ENCODE data around the gene PKMYT1.

Gene PKMYT1

DNA sequence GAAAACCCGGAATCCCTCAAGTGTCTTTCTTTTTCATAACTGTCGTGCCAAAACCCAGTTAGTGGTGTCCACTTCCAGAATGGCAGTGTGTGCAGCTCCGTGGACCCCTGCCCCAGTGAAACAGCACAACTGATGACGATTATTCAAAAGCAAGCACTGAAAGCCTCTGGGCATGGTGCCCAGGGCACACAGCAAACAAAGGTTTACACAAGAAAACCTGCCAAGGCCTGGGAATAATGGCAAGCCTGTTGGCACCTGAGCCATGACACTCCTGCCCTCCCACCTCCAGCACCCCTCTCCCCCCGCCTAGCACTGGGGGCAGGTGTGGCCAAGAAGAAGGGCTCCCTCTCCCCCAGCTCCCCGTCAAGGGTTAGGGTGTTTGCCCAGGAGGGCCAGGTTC is 2.8 kb downstream of the PKMYT1 start:
- H3K27me3 ChIP-seq: no peaks in the 10 kb centered on the region
- no peaks in the 10 kb centered on the region for H3K9me3 ChIP-seq
- no peak overlapping the region for H3K4me3 ChIP-seq (ENCODE audit: low read depth in 1 of 2, low read length in 1 of 2)
- H3K36me3 ChIP-seq: peaks cover 18% of the 10 kb centered on the region
- TF ChIP-seq, protein P1, sequence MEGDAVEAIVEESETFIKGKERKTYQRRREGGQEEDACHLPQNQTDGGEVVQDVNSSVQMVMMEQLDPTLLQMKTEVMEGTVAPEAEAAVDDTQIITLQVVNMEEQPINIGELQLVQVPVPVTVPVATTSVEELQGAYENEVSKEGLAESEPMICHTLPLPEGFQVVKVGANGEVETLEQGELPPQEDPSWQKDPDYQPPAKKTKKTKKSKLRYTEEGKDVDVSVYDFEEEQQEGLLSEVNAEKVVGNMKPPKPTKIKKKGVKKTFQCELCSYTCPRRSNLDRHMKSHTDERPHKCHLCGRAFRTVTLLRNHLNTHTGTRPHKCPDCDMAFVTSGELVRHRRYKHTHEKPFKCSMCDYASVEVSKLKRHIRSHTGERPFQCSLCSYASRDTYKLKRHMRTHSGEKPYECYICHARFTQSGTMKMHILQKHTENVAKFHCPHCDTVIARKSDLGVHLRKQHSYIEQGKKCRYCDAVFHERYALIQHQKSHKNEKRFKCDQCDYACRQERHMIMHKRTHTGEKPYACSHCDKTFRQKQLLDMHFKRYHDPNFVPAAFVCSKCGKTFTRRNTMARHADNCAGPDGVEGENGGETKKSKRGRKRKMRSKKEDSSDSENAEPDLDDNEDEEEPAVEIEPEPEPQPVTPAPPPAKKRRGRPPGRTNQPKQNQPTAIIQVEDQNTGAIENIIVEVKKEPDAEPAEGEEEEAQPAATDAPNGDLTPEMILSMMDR (IDR thresholded peaks at IDR 0.05): no peak
- no peak overlapping the region for H3K27ac ChIP-seq
- peaks cover 17 to 19% of the 10 kb centered on the region in 2 experiments for H3K4me1 ChIP-seq (ENCODE audit: control insufficient read depth in 1 of 2, insufficient read depth in 1 of 2, low read depth in 1 of 2, low read length in 1 of 2)

DNA sequence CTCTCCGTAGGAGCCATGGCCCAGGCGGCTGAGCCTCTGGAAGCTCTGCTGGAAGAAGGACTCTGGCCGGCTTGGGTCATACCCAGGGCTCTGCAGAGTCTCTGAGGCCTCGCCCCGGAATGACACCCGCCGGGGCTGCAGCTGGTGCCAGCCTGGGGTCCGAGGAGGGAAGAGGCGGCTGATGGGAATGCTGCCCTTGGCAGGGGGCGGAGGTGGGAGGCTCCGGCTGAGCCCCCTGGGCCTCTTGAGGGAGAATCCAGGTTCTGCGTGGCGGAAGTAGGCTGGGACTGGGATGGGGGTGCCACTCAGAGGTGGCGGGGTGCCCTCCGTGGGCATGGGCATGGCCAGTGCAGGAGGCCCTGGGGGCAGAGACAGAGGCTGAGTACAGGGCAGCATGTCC is 3.6 kb downstream of the PKMYT1 start:
- TF ChIP-seq, protein P1 (IDR thresholded peaks at IDR 0.05): no peak
- Histone ChIP-seq H3K4me1 (ENCODE audit: control insufficient read depth in 1 of 2, insufficient read depth in 1 of 2, low read depth in 1 of 2, low read length in 1 of 2) (peaks cover 17 to 19% of the 10 kb centered on the region in 2 experiments), H3K36me3 (peaks cover 18% of the 10 kb centered on the region), H3K27ac (no peak overlapping the region), H3K4me3 (ENCODE audit: low read depth in 1 of 2, low read length in 1 of 2) (no peak overlapping the region), H3K27me3 (no peaks in the 10 kb centered on the region), H3K9me3 (no peaks in the 10 kb centered on the region)

DNA sequence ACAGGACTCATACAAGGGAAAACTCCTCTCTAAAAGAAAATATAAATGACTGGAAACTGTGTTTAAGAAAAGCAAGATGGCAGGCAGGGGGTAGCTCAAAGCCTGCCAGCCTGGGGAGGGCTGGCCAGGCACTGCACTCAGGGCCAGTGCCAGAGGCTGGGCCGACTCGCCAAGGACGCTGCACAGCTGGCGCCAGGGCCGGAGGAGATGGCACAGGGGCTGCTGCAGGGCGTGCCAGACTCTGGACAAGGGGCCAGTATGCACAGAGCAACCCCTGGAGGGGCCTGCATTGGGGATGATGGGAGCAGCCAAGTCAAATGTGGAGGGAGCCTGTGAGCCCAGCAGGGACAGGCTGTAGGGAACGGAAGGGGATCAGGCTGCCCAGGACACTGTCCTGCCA is 4.0 kb downstream of the PKMYT1 start:
- H3K27ac ChIP-seq: no peak overlapping the region
- peaks cover 17 to 19% of the 10 kb centered on the region in 2 experiments for H3K4me1 ChIP-seq (ENCODE audit: control insufficient read depth in 1 of 2, insufficient read depth in 1 of 2, low read depth in 1 of 2, low read length in 1 of 2)
- TF ChIP-seq, protein P1 (IDR thresholded peaks at IDR 0.05): no peak
- no peaks in the 10 kb centered on the region for H3K27me3 ChIP-seq
- H3K36me3 ChIP-seq: peaks cover 18% of the 10 kb centered on the region
- no peaks in the 10 kb centered on the region for H3K9me3 ChIP-seq
- no peak overlapping the region for H3K4me3 ChIP-seq (ENCODE audit: low read depth in 1 of 2, low read length in 1 of 2)

DNA sequence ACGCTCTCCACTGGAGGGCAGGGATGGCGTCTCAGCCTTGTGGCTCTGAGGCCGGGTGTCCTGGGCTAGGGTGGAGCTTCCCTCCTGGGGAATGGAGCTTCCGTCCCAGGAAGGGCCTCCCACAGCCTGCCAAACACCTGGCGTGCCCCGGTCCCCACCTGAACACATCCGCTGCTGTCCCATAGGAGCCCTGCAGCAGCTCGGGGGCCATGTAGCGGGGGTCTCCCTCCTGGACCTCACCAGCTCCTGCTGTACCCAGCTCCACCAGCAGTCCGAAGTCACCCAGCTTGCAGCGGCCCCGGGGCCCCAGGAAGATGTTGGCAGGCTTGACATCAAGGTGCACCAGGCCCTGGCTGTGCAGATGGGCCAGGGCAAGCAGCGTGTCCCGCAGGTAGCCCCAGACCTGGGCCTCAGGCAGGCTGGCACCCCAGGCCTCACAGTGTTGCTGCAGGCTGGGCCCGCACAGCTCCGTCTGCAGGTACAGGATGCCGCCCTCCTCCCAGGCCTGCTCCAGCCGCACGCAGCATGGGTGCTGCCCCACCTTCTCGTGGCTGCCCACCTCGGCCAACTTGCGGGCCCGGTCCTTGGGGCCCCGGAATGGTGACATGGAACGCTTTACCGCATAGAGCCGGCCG is 5.0 kb downstream of the PKMYT1 start:
- Histone ChIP-seq H3K27ac (no peak overlapping the region), H3K4me1 (ENCODE audit: control insufficient read depth in 1 of 2, insufficient read depth in 1 of 2, low read depth in 1 of 2, low read length in 1 of 2) (peaks cover 15 to 17% of the 10 kb centered on the region in 2 experiments), H3K4me3 (ENCODE audit: low read depth in 1 of 2, low read length in 1 of 2) (no peak overlapping the region), H3K9me3 (no peaks in the 10 kb centered on the region), H3K27me3 (no peaks in the 10 kb centered on the region), H3K36me3 (peaks cover 18% of the 10 kb centered on the region)
- TF ChIP-seq, protein P1 (IDR thresholded peaks at IDR 0.05): no peak

DNA sequence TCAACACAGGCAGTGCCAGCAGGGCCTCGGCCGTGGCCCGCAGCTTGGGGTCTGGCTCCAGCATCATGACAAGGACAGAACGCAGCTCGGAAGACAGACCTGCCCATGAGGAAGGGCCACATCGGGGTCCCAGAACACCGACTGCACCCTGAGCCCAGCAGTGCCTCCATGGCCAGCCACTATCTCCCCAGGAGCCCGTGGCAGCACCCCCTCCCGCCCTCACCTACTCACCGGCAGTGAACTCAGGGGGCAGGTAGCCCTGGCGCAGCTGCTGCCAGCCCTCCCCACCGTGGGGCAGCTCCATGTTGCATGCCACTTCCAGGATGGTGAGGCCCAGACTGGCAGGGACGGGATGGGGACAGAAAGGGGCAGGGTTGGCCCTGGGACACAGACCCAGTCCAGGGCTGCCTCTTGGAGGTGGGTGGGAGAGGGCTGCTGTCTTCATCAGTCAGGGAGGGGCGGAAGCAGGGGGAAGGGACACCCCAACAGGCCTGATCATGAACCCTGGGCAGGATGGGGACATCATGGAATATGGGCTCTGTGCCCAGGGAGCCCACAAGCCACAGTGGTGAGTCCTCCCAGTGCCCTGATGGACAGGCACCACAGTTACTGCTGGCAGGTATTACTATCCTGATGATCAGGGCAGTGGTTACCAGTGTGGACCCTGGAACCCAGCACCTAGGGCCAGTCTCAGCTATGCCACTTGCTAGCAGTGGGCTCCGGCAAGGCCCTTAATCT is 5.8 kb downstream of the PKMYT1 start:
- Histone ChIP-seq H3K27me3 (no peaks in the 10 kb centered on the region), H3K27ac (no peak overlapping the region), H3K4me3 (ENCODE audit: low read depth in 1 of 2, low read length in 1 of 2) (no peak overlapping the region), H3K4me1 (ENCODE audit: control insufficient read depth in 1 of 2, insufficient read depth in 1 of 2, low read depth in 1 of 2, low read length in 1 of 2) (peaks cover 15 to 18% of the 10 kb centered on the region in 2 experiments), H3K36me3 (peaks cover 18% of the 10 kb centered on the region), H3K9me3 (no peaks in the 10 kb centered on the region)
- TF ChIP-seq, protein P1 (IDR thresholded peaks at IDR 0.05): no peak

All from neutrophil (primary cell).